Measurements from ENCODE around the gene S100A8.

S100A8 gene

GRCh38 chr1:153389973-153390879, 647 bp downstream of the S100A8 start:
- DNase-seq, result no peak

GRCh38 chr1:153389401-153389800, 1.5 kb downstream of the S100A8 start:
- DNase-seq, result no peak

- DNase-seq, result no peak
Measured at GRCh38 chr1:153387785-153388184, 3.1 kb downstream of the S100A8 start.

- DNase-seq, result no peak
Measured at GRCh38 chr1:153387001-153387400, 3.9 kb downstream of the S100A8 start.

- peak in 6 of 14 donors; percentile 5 to 60 (median 14) for DNase-seq
Measured at GRCh38 chr1:153386500-153386901, 4.4 kb downstream of the S100A8 start.

- no peak for DNase-seq
Measured at GRCh38 chr1:153384958-153385580, 5.8 kb downstream of the S100A8 start.

GRCh38 chr1:153380711-153381110, 10.2 kb downstream of the S100A8 start:
- DNase-seq, result no peak

- no peak for DNase-seq
Measured at GRCh38 chr1:153379591-153379990, 11.3 kb downstream of the S100A8 start.

- no peak for DNase-seq
Measured at GRCh38 chr1:153375511-153375910, 15.4 kb downstream of the S100A8 start, which contains the start of gene S100A12. TSS of gene S100A12 (minus strand) at chr1:153375621. CDS start at chr1:153374592, 1,029 bp downstream.

GRCh38 chr1:153374071-153374470, 16.8 kb downstream of the S100A8 start:
- no peak for DNase-seq

GRCh38 chr1:153372571-153372970, 18.3 kb downstream of the S100A8 start:
- DNase-seq, result no peak

GRCh38 chr1:153371231-153371630, 19.6 kb downstream of the S100A8 start:
- DNase-seq, result no peak

GRCh38 chr1:153370146-153370545, 20.7 kb downstream of the S100A8 start:
- no peak for DNase-seq

GRCh38 chr1:153368495-153368894, 22.4 kb downstream of the S100A8 start:
- DNase-seq, result no peak

- no peak for DNase-seq
Measured at GRCh38 chr1:153367090-153367489, 23.8 kb downstream of the S100A8 start.

GRCh38 chr1:153366261-153366660, 24.6 kb downstream of the S100A8 start:
- DNase-seq, result no peak

- DNase-seq, result no peak
Measured at GRCh38 chr1:153365696-153366095, 25.2 kb downstream of the S100A8 start.

GRCh38 chr1:153364766-153365666, 25.9 kb downstream of the S100A8 start:
- DNase-seq, result no peak

- no peak for DNase-seq
Measured at GRCh38 chr1:153364156-153364555, 26.7 kb downstream of the S100A8 start.

GRCh38 chr1:153363641-153364040, 27.2 kb downstream of the S100A8 start:
- DNase-seq, result no peak

GRCh38 chr1:153362187-153362775, 28.6 kb downstream of the S100A8 start:
- DNase-seq, result no peak

GRCh38 chr1:153361480-153362109, 29.3 kb downstream of the S100A8 start:
- no peak for DNase-seq
